Adipocyte (in vitro differentiated cells): ENCODE results near the gene SFSWAP.

Experiments used
- DNase-seq: peaks from one replicate; pipeline ENCODE4 v3.0.0-alpha.2; 2015; ENCODE audit warnings: low read depth
- H3K27me3 ChIP-seq: replicated peaks from 2 replicates; pipeline ENCODE4 v1.7.0; 2013; ENCODE audit warnings: mild to moderate bottlenecking, low read length, moderate library complexity; ENCODE audit not compliant: control insufficient read depth, insufficient read depth
- H3K36me3 ChIP-seq: 2 replicates; pipeline ENCODE4 v1.7.0; 2013; ENCODE audit warnings: low read length, mild to moderate bottlenecking, moderate library complexity; ENCODE audit not compliant: control insufficient read depth, insufficient read depth, severe bottlenecking
- H3K4me1 ChIP-seq: 2 replicates; pipeline ENCODE4 v1.7.0; 2013; ENCODE audit warnings: mild to moderate bottlenecking, low read length, moderate library complexity; ENCODE audit not compliant: control insufficient read depth, insufficient read depth
- H3K4me3 ChIP-seq: 2 replicates; pipeline ENCODE4 v1.7.0; 2013; ENCODE audit warnings: mild to moderate bottlenecking, low read length, moderate library complexity
- H3K9ac ChIP-seq: 2 replicates; pipeline ENCODE4 v1.7.0; 2013; ENCODE audit warnings: mild to moderate bottlenecking, low read length, moderate library complexity
- H3K9me3 ChIP-seq: 2 replicates; pipeline ENCODE4 v1.7.0; 2013; ENCODE audit warnings: mild to moderate bottlenecking, low read length, moderate library complexity; ENCODE audit not compliant: control insufficient read depth

The SFSWAP gene

DNA sequence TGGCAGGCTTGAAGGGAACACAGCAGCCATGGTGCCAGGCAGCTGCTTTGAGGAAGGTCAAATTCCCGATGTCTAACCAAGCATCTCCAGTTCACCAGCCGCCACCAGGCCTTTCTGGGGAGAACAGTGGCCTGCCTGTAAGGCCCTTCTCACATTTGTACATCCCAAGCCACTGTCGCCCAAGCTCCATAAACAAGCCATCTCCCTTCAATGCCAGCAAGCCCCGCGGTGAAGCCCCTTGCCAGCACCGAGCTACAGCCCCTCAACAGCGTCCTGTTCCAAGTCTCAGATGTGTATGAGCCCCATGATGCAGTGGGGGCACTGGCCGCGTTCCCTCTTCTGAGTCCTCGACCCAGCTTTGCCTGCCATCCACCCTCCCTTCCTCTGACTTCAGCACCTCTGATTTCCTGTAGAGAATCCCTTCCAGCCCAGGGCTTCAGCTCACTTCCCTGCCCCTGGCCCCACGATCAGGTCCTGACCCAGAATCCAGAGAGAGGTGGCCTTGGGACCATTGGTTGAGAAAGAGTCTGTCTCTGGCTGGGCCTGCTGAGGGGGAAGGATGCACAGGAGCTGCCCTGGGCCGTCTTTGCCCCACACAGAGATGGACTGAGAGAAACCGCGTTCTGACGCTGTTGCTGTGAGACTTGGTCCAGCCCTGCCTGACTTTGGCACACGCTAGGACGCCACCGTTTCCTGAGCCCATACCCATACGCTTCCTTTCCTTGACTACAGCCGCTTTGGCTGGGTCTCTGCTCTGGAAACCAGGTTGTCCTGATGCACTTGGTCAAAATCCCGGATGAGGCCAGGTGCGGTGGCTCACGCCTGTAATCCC lies 115.4 kb downstream of the SFSWAP start:
- peaks cover 28% of the 10 kb centered on the region for H3K4me1 ChIP-seq
- no peak for DNase-seq
- H3K36me3 ChIP-seq: no peaks in the 10 kb centered on the region
- H3K9ac ChIP-seq: no peak overlapping the region
- H3K4me3 ChIP-seq: no peak overlapping the region
- no peaks in the 10 kb centered on the region for H3K9me3 ChIP-seq
- H3K27me3 ChIP-seq: peaks cover 3% of the 10 kb centered on the region

DNA sequence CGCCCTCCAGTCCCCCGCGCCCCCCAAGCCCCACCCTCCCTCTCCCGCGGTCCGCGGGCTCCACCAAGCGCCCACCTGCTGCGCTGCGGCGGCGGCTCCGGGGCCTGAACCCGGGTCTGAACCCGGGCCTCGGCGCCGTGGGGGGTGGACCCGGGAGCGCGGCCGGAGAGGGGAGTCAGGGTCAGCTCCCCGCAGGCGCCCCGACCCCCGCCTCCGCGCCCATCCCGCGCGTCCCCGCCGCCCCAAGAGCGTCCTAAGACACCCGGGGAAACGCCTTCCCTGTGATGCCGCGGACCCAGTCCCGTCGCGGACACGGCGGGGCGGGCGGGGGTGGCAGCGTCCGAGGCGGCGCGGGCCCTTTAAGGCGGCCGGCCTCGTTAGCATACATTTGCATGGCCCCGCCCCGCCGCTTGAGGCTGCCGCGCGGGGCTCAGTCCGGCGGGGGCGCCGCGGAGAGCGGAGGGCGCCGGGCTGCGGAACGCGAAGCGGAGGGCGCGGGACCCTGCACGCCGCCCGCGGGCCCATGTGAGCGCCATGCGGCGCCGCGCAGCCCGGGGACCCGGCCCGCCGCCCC lies 117.2 kb downstream of the SFSWAP start, which contains the start of gene MMP17:
Gene MMP17 (plus strand): TSS at position 433 of the 574 bp plus-strand sequence. CDS start 102 bp downstream, at position 535.
- Histone ChIP-seq H3K36me3 (no peaks in the 10 kb centered on the region), H3K27me3 (no peaks in the 10 kb centered on the region), H3K9me3 (no peaks in the 10 kb centered on the region), H3K9ac (peak within 1 kb of the TSS; percentile 84), H3K4me3 (peak within 1 kb of the TSS; percentile 95), H3K4me1 (peaks cover 36% of the 10 kb centered on the region)
- DNase-seq: peak; percentile 91

DNA sequence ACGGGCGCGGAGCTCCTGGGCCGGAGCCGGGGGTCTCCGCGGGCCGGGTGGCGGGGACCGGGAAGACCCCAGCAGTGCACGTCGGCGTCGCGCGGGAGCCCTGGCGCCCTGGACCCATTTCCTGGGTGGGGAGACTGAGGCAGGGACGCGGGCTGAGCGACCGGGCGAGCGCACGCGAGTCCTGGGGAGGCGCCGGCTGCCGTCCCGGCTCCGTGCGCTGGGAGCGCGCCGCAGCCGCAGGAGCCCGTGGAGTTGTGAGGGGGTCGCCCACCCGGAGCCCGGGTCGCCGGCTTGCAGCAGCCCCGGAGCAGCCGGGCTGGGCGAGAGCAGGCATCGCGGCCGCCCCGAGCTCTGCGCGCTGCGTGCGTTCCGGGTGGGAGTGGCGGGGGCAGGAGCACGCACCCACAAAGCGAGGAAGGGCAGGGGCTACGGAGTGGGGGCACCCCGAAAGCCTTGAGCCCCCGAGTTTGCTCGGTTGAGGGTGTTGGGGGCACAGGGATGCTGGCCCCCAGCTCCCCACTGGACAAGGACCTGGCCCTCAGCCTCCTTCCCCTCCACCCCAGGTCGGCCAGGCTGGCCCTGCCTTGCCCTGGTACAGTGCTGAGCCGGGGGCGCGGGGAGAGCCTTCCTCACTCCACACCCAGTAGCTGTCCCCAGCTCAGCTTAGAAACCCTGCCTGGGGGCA lies 117.9 kb downstream of the SFSWAP start:
- H3K4me1 ChIP-seq: peaks cover 36% of the 10 kb centered on the region
- no peaks in the 10 kb centered on the region for H3K36me3 ChIP-seq
- DNase-seq: peak; percentile 31
- H3K9ac ChIP-seq: peak overlapping the region; percentile 84
- H3K9me3 ChIP-seq: no peaks in the 10 kb centered on the region
- H3K27me3 ChIP-seq: no peaks in the 10 kb centered on the region
- H3K4me3 ChIP-seq: peak overlapping the region; percentile 95

DNA sequence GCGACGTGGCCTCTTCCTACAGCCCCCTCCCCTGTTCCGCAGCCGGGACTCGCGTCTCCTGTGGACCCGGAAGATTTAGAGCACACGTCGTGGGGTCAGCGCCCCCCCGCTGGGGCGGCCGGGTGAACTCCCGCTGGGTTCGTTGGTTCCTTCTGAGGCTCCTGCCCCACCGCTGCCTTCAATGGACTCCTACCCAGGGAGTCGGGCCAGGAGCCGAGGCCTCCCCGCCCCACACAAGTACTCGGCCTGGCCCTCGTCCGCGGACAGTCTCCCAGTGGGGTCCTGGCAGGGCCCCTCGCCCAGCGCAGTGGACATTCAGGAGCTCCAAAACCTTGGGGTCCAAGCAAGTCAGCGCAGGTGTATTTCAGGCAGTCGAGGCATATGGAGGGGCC lies 118.5 kb downstream of the SFSWAP start:
- no peaks in the 10 kb centered on the region for H3K27me3 ChIP-seq

DNA sequence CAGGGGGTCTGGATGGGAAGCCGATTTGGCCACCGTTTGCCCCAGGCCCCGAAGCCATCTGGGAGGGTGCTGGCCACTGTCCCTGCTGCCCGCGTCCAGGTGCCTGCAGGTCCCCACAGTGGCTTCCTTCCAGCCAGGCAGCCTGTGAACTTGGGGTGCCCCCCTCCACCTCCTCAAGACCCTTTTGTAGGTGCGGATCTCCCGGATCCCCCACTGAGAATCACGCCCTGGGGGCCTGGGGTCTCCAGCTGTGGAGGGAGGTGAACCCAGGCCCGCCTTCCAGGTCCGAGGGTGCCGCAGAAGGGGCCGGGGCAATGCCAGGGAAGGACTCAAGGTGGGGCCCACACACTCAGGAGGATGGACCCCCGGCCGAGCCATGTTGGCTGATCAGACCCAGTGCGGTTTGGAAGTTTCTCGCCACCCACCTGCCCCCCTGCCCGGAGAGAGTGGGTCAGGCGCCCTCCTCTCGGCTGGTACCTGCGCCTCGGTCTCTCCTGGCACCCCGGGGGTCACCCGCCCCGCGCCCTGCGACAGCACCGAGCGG lies 119.0 kb downstream of the SFSWAP start:
- no peaks in the 10 kb centered on the region for H3K36me3 ChIP-seq
- DNase-seq: peak; percentile 27
- peak overlapping the region; percentile 95 for H3K4me3 ChIP-seq
- peak overlapping the region; percentile 84 for H3K9ac ChIP-seq
- no peaks in the 10 kb centered on the region for H3K9me3 ChIP-seq
- H3K4me1 ChIP-seq: peaks cover 35% of the 10 kb centered on the region
- no peaks in the 10 kb centered on the region for H3K27me3 ChIP-seq

More for the DNA sequence above, 118.5 kb downstream of the SFSWAP start:
- no peaks in the 10 kb centered on the region for H3K36me3 ChIP-seq
- peak overlapping the region; percentile 95 for H3K4me3 ChIP-seq
- H3K4me1 ChIP-seq: peaks cover 36% of the 10 kb centered on the region
- peak overlapping the region; percentile 84 for H3K9ac ChIP-seq
- DNase-seq: peak; percentile 45
- no peaks in the 10 kb centered on the region for H3K9me3 ChIP-seq

DNA sequence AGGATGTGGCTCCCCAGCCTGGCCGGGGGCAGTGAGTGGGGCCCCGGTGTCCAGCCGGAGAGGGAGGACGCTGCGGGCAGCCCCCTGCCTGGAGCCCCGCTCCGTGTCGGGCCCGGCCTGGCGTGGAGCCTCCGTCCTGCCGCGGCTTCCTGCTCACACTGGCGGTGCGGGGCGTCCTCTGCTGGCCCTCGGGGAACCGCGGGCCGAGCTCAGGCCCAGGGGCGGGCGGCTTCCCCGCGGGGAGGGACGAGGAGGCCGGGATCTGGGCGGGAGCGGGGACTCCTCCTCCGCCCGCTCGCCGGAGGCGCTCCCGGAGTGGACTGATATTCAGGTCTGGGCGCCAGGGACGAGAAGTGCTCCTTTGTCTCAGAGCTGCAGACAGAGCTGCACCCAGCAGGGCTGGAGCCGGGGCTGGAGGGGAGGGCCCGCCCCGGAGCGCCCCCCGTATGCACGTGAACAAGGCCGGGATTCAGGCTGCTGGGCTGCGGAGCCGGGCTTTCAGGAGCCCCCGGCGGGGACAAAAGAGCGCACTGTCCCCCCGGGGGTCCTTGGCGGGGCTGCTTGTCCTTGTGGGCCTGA lies 119.5 kb downstream of the SFSWAP start:
- peak overlapping the region; percentile 95 for H3K4me3 ChIP-seq
- no peaks in the 10 kb centered on the region for H3K27me3 ChIP-seq
- peak overlapping the region; percentile 91 for H3K9ac ChIP-seq
- no peaks in the 10 kb centered on the region for H3K36me3 ChIP-seq
- DNase-seq: peak; percentile 92
- H3K9me3 ChIP-seq: no peaks in the 10 kb centered on the region
- H3K4me1 ChIP-seq: peaks cover 29% of the 10 kb centered on the region

DNA sequence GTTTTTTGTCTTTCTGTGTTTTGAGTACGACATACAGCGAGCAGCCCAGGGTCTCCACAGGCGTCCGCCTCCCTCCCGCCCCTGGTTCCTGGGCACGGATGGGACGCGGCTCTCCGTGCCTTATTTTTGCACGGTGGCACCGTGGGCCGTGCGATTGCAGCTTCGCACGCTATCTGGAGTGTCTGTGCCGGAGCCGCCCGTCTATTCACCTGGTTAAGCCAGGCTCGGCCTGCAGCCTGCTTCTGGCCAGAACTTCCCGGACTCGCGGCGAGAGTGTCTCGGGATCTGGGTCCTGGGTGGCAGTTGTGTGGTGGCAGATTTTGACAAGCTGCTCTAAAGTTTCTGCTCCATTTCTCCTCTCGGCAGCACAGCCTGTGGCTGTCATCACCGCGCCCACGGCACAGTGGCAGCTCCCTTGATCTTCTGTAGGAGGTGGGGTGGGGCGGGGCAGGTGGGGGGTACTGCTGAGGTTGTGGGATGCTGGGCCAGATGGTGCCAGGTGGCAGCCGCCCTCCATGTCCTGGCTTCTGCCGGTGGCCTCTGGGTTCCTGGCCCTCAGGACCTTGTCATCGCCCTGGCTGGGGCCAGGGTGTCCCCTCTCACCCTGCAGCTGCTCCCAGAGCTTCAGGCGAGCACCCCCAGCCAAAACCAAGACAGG lies 120.2 kb downstream of the SFSWAP start:
- peak; percentile 51 for DNase-seq
- Histone ChIP-seq H3K4me3 (peak overlapping the region; percentile 95), H3K9ac (peak overlapping the region; percentile 91), H3K36me3 (no peaks in the 10 kb centered on the region), H3K4me1 (peaks cover 24% of the 10 kb centered on the region), H3K27me3 (no peaks in the 10 kb centered on the region), H3K9me3 (no peaks in the 10 kb centered on the region)

DNA sequence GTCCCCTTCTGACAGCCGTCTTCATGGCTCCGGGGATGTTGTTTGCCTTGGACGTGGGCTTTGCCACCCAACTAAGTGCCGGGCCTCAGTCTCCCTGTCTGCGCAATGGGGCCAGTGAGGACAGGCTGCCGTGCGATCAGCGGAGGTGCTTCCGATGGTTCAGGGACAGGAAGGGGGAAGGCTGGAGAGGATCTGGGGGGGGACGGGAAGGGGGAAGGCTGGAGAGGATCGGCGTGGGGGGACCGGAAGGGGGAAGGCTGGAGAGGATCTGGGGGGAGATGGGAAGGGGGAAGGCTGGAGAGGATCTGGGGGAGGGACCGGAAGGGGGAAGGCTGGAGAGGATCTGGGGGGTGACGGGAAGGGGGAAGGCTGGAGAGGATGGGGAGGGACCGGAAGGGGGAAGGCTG lies 120.7 kb downstream of the SFSWAP start:
- H3K9me3 ChIP-seq: no peaks in the 10 kb centered on the region
- H3K27me3 ChIP-seq: no peaks in the 10 kb centered on the region
- peak; percentile 74 for DNase-seq
- peak overlapping the region; percentile 91 for H3K9ac ChIP-seq
- H3K4me1 ChIP-seq: peaks cover 24% of the 10 kb centered on the region
- H3K4me3 ChIP-seq: peak overlapping the region; percentile 95
- H3K36me3 ChIP-seq: no peaks in the 10 kb centered on the region

DNA sequence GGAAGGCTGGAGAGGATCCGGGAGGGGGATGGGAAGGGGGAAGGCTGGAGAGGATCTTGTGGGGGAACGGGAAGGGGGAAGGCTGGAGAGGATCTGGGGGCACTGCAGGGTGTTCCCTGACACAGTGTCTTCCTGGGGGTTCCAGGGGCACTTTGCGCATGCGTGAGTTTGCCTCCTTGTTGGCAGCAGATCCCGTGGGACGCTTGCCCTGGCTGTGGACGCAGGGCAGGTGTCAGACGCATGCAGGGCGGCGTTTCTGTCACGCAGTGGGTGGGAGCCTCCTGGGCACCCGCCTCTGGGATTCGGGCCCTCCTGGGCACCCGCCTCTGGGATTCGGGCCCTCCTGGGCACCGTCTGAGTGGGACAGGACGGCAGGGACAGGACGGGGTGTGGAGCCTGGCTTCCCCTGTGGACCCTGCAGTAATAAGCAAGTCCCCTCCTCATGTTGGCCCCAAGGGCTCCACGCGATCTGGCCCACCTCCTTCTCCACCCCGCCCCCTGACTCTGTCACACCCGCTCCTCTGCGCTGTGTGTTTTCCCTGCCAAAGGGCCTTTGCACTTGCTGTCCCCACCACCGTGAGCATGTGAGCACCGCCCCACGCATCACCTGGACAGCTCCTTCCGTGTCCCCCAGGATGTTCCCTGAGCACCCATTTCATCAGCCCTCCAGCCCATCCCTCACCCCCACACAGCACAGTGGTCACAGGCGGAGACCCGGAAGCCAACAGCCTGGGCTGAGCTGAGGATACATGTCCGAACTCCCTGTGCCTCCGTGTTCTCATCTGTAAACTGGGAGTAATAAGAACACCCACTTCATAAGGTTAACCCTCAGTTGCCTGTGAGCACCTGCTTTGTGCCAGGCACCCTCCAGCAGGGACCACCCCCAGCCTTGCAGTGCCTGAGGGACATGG lies 121.7 kb downstream of the SFSWAP start:
- no peaks in the 10 kb centered on the region for H3K27me3 ChIP-seq
- peak; percentile 51 for DNase-seq
- peak overlapping the region; percentile 81 for H3K4me3 ChIP-seq
- peaks cover 24% of the 10 kb centered on the region for H3K4me1 ChIP-seq
- H3K9me3 ChIP-seq: no peaks in the 10 kb centered on the region
- H3K36me3 ChIP-seq: no peaks in the 10 kb centered on the region
- peak overlapping the region; percentile 75 for H3K9ac ChIP-seq
